K562 (cell line): ENCODE measurements around the gene EFNA2. TPM values are rescaled to one million over a fixed set of nuclear protein-coding genes. Genes with fewer than 3 reads are reported as not detected.

Experiments
- ATF4 ChIP-seq: fragments of 450-650 bp; formaldehyde crosslinking; IDR thresholded peaks from 2 replicates; pipeline ENCODE4 v1.4.0; 2022; ENCODE audit warnings: mild to moderate bottlenecking, moderate library complexity
- CHD4 ChIP-seq: fragments of 200-600 bp; sonication (generic); IDR thresholded peaks from 3 replicates; pipeline ENCODE4 v1.6.1; 2012; ENCODE audit warnings: low read depth, mild to moderate bottlenecking, mixed read lengths, low read length, inconsistent platforms; ENCODE audit not compliant: insufficient read depth, insufficient replicate concordance, poor library complexity, severe bottlenecking
- CTBP1 ChIP-seq: fragments of 450-650 bp; IDR thresholded peaks from 2 replicates; pipeline ENCODE4 v1.6.1; 2016; ENCODE audit warnings: borderline replicate concordance
- E2F4 ChIP-seq: sonication (generic); formaldehyde crosslinking; IDR thresholded peaks from 2 replicates; pipeline ENCODE4 v1.8.0; 2022; ENCODE audit warnings: mild to moderate bottlenecking, low read depth, missing genetic modification reagents
- ETS2 ChIP-seq: IDR thresholded peaks from 2 replicates; pipeline ENCODE4 v1.6.1; 2016; ENCODE audit warnings: borderline replicate concordance, missing genetic modification characterization, mild to moderate bottlenecking, moderate library complexity, missing compliant biosample characterization; ENCODE audit not compliant: poor library complexity, severe bottlenecking
- FOXA1 ChIP-seq: fragments of 450-650 bp; IDR thresholded peaks from 2 replicates; pipeline ENCODE4 v1.6.1; 2016; ENCODE audit warnings: mild to moderate bottlenecking, borderline replicate concordance
- HSF4 ChIP-seq: fragments of 250-450 bp; sonication (Bioruptor Pico); IDR thresholded peaks from 2 replicates; pipeline ENCODE4 v2.1.2; 2022; ENCODE audit warnings: mild to moderate bottlenecking, moderate library complexity, borderline replicate concordance
- ILK ChIP-seq: fragments of 450-650 bp; IDR thresholded peaks from 2 replicates; pipeline ENCODE4 v1.6.1; 2016; ENCODE audit warnings: missing genetic modification characterization, low read depth, mild to moderate bottlenecking, missing compliant biosample characterization, moderate library complexity, borderline replicate concordance
- MYC ChIP-seq, 2 experiments: fragments of 250-450 bp in 1 of 2; sonication (Bioruptor Pico) in 1 of 2; IDR thresholded peaks; 2 replicates each; pipeline versions ENCODE4 v1.5.1 to v1.6.1; 2012 to 2021; ENCODE audit warnings: low read depth in 2 of 2, borderline replicate concordance in 1 of 2, improper control_type of control experiment in 1 of 2, low read length in 1 of 2, mild to moderate bottlenecking in 1 of 2, moderate library complexity in 1 of 2
- MYNN ChIP-seq, 2 experiments: sonication (generic); formaldehyde crosslinking in 1 of 2; IDR thresholded peaks; 2 replicates each; pipeline versions ENCODE4 v1.5.0 to v1.6.1; 2016 to 2020; ENCODE audit warnings: antibody characterized with exemption in 1 of 2, missing genetic modification reagents in 1 of 2
- PHF21A ChIP-seq: fragments of 450-650 bp; IDR thresholded peaks from 2 replicates; pipeline ENCODE4 v1.6.1; 2017; ENCODE audit warnings: low read depth, borderline replicate concordance
- POLR2A ChIP-seq: fragments of 450-650 bp; conservative IDR thresholded peaks from 2 replicates; pipeline ENCODE4 v1.6.1; 2016
- SMARCA5 ChIP-seq: fragments of 450-650 bp; IDR thresholded peaks from 2 replicates; pipeline ENCODE4 v1.6.1; 2016
- SMARCB1 ChIP-seq: IDR thresholded peaks from 2 replicates; pipeline ENCODE4 v1.6.1; 2011; ENCODE audit warnings: improper control_type of control experiment, low read depth; ENCODE audit not compliant: insufficient read length
- ZBTB1 ChIP-seq: sonication (generic); formaldehyde crosslinking; IDR thresholded peaks from 2 replicates; pipeline ENCODE4 v1.8.1; 2023; ENCODE audit warnings: missing genetic modification reagents, low read depth, mild to moderate bottlenecking, borderline replicate concordance
- ZFX ChIP-seq: sonication (generic); formaldehyde crosslinking; IDR thresholded peaks from 2 replicates; pipeline ENCODE4 v1.8.0; 2022; ENCODE audit warnings: mild to moderate bottlenecking, missing genetic modification reagents, moderate library complexity
- ZNF444 ChIP-seq: fragments of 250-450 bp; sonication (Bioruptor Pico); IDR thresholded peaks from 2 replicates; pipeline ENCODE4 v1.4.0; 2020; ENCODE audit warnings: mild to moderate bottlenecking, moderate library complexity
- ZNF589 ChIP-seq: fragments of 200-800 bp; sonication (Bioruptor generic); IDR thresholded peaks from 2 replicates; pipeline ENCODE4 v1.6.1; 2016; ENCODE audit warnings: low read depth, missing genetic modification characterization, missing compliant biosample characterization
- ZNF699 ChIP-seq: fragments of 250-450 bp; sonication (Bioruptor Pico); IDR thresholded peaks from 2 replicates; pipeline ENCODE4 v1.8.0; 2021; ENCODE audit warnings: mild to moderate bottlenecking, moderate library complexity; ENCODE audit not compliant: insufficient replicate concordance
- ZNF830 ChIP-seq: fragments of 250-450 bp; sonication (Bioruptor Pico); IDR thresholded peaks from 2 replicates; pipeline ENCODE4 v1.5.0; 2021; ENCODE audit warnings: mild to moderate bottlenecking
- polyA plus RNA-seq, 8 experiments: library from polyadenylated mRNA; depleted of rRNA in 4 of 8; stranded (reverse) in 5 of 8; unstranded in 3 of 8; fragments of >200 nt; fragmentation: Nextera tagmentation in 2 of 8; fragmentation: Illumina TruSeq in 1 of 8; extraction: Ambion mirVana in 2 of 8; extraction: Trizol in 1 of 8; gene quantifications; 2 replicates each; pipeline versions ENCODE4 v1.2.1 to v1.2.3, GENCODE V29; 2011 to 2014; ENCODE audit warnings: inconsistent platforms in 1 of 8, missing spikeins in 1 of 8
- total RNA-seq, 7 experiments: library from RNA; depleted of rRNA in 6 of 7; stranded (reverse); fragments of >200 nt in 6 of 7; fragmentation: Illumina TruSeq in 2 of 7; extraction: Trizol in 2 of 7; gene quantifications; 2 replicates each; pipeline versions ENCODE4 v1.2.1 to v1.2.3, GENCODE V29; 2011 to 2021; ENCODE audit warnings: low replicate concordance in 1 of 7
- TF ChIP-seq, protein P1 (sequence below): fragments of 450-650 bp; IDR thresholded peaks from 2 replicates; pipeline ENCODE4 v1.6.1; 2016; ENCODE audit warnings: mild to moderate bottlenecking

Gene EFNA2
- total and polyA plus RNA-seq, 9 of the 15 experiments (the other 6 are each of a cell fraction or from before 2014, with no cell fraction given): 0.11 to 0.44 (median 0.15) TPM; not detected in 6

DNA sequence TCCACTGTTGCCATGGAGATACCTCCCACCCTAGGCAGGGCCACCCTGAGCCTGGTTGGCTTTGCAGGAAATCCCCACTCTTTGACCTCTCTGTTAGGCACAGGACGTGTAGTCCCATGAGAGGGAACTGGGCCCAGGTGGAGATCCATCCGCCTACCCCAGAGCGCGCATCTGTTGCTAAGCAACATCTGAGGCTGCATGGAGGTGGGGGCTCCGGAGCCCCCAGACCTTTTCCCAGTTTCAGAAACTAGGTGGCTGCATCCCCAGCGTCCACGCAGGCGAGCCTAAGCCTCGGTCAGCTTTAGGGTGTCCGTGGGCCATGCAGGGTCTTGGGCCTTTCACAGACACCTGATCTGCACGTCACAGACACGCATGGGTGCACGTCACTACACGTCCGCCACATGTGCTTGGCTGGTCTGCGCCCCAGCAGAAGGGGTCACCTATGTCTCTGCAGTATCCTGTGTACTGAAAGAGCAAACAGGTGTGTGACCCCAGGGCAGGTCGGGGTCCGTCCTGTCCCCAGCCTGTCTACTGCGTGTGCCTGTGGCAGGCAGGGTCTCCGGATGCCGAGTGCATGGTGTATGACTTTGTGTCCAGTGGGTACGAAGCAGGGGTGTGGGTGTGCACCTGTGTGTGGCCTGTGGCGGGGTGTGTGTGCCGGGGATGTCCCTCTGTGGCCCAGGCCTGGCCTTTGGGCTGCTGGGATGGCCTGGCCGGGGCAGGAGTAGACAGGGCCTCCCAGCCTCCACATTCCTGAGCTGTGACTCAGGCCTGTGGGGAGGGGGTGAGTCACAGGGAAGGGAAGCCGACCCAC is 20.7 kb upstream of the EFNA2 start (continued):
- TF ChIP-seq ZNF444 (CRISPR knock-in tag): no peak
- TF ChIP-seq ZNF589: no peak
- TF ChIP-seq CTBP1: peak; percentile 82
- TF ChIP-seq MYC (IDR thresholded peaks at IDR 0.05; ENCODE audit: low read depth, low read length): no peak
- no peak for TF ChIP-seq MYC (CRISPR knock-in tag; IDR thresholded peaks at IDR 0.05; ENCODE audit: borderline replicate concordance, low read depth)
- no peak for TF ChIP-seq PHF21A
- TF ChIP-seq HSF4 (CRISPR knock-in tag): no peak
- TF ChIP-seq ZBTB1 (CRISPR knock-in tag): no peak
- no peak for TF ChIP-seq FOXA1
- no peak for TF ChIP-seq CHD4
- TF ChIP-seq POLR2A: no peak
- TF ChIP-seq ZNF699: no peak
- TF ChIP-seq ATF4: no peak
- no peak for TF ChIP-seq ZNF830 (CRISPR knock-in tag)
- no peak for TF ChIP-seq SMARCB1
- peak; percentile 46; the same call in 1 of the 2 replicates for TF ChIP-seq SMARCA5
- no peak for TF ChIP-seq MYNN (IDR thresholded peaks at IDR 0.05)
- no peak for TF ChIP-seq MYNN (CRISPR knock-in tag; IDR thresholded peaks at IDR 0.05)
- TF ChIP-seq ILK: no peak
- peak; percentile 11; the same call in 1 of the 2 replicates for TF ChIP-seq E2F4 (CRISPR knock-in tag)
- TF ChIP-seq ETS2: no peak
- TF ChIP-seq ZFX: peak; percentile 69
- TF ChIP-seq, protein P1, sequence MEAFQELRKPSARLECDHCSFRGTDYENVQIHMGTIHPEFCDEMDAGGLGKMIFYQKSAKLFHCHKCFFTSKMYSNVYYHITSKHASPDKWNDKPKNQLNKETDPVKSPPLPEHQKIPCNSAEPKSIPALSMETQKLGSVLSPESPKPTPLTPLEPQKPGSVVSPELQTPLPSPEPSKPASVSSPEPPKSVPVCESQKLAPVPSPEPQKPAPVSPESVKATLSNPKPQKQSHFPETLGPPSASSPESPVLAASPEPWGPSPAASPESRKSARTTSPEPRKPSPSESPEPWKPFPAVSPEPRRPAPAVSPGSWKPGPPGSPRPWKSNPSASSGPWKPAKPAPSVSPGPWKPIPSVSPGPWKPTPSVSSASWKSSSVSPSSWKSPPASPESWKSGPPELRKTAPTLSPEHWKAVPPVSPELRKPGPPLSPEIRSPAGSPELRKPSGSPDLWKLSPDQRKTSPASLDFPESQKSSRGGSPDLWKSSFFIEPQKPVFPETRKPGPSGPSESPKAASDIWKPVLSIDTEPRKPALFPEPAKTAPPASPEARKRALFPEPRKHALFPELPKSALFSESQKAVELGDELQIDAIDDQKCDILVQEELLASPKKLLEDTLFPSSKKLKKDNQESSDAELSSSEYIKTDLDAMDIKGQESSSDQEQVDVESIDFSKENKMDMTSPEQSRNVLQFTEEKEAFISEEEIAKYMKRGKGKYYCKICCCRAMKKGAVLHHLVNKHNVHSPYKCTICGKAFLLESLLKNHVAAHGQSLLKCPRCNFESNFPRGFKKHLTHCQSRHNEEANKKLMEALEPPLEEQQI: no peak
